RWPE2 (cell line): ENCODE results near the gene SS18.

Source experiments
- ATAC-seq: fragments of 200-7000 bp; cut with Tn5 transposase; 3 replicates; pipeline ENCODE4 v1.9.1; 2021; ENCODE audit warnings: low read depth
- DNase-seq: peaks from one replicate; pipeline ENCODE4 v3.0.0-alpha.2; 2020; ENCODE audit warnings: low spot score
- H3K27ac ChIP-seq: fragments of 450-650 bp; 2 replicates; pipeline ENCODE4 v1.5.1; 2017; ENCODE audit warnings: mild to moderate bottlenecking; ENCODE audit not compliant: poor library complexity, severe bottlenecking
- H3K27me3 ChIP-seq: fragments of 250-450 bp; sonication (Bioruptor Pico); 2 replicates; pipeline ENCODE4 v1.5.1; 2021; ENCODE audit warnings: mild to moderate bottlenecking, moderate library complexity; ENCODE audit not compliant: insufficient read depth, poor library complexity, severe bottlenecking
- H3K36me3 ChIP-seq: fragments of 250-450 bp; sonication (Bioruptor Pico); 2 replicates; pipeline ENCODE4 v1.5.1; 2020; ENCODE audit warnings: low read depth, mild to moderate bottlenecking, moderate library complexity
- H3K4me1 ChIP-seq: fragments of 250-450 bp; sonication (Bioruptor Pico); 2 replicates; pipeline ENCODE4 v1.5.1; 2021; ENCODE audit warnings: mild to moderate bottlenecking, moderate library complexity; ENCODE audit not compliant: insufficient read depth, poor library complexity, severe bottlenecking
- H3K4me3 ChIP-seq: fragments of 250-450 bp; sonication (Bioruptor Pico); 2 replicates; pipeline ENCODE4 v1.5.1; 2021; ENCODE audit warnings: mild to moderate bottlenecking, moderate library complexity; ENCODE audit not compliant: severe bottlenecking
- H3K9me3 ChIP-seq: fragments of 250-450 bp; sonication (Bioruptor Pico); 2 replicates; pipeline ENCODE4 v1.5.1; 2021; ENCODE audit warnings: mild to moderate bottlenecking, moderate library complexity; ENCODE audit not compliant: severe bottlenecking
- TF ChIP-seq, protein P1 (sequence below): fragments of 450-650 bp; IDR thresholded peaks from one replicate; pipeline ENCODE4 v1.5.1; 2017; ENCODE audit warnings: mild to moderate bottlenecking, moderate library complexity; ENCODE audit not compliant: poor library complexity, severe bottlenecking

SS18 gene

DNA sequence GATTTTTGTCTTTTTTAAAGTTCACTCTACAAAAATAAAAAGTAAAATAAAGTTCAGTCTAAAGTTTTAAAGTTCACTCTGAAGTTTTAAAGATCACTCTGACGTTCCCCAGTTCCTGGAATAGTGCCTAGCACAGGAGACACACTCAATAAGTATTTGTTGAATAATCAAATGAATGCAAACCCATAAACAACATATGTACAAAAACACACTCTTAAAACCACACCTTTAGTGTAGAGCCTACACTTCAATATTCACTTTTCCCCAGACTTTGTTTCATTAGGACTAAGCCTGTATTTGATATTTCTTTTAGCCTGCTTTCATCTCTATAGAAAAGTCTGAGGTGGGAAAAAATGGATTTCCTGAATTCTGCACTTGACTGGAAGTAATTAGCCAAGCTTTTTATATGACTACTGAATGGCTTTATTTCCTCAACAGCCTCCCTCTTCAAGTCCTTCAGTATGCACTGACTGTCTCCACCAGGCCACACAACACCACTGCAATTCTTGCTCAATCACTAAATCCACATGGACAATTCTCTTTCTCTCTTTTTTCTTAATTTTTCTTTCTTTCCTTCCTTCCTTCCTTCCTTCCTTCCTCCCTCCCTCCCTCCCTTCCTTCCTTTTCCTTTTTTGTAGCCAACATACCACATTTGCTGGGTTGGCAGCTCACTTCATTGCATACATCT is 104.6 kb downstream of the SS18 start:
- H3K27me3 ChIP-seq, result no peaks in the 10 kb centered on the region
- no peaks in the 10 kb centered on the region for H3K4me1 ChIP-seq
- H3K27ac ChIP-seq, result no peak overlapping the region
- TF ChIP-seq, protein P1, sequence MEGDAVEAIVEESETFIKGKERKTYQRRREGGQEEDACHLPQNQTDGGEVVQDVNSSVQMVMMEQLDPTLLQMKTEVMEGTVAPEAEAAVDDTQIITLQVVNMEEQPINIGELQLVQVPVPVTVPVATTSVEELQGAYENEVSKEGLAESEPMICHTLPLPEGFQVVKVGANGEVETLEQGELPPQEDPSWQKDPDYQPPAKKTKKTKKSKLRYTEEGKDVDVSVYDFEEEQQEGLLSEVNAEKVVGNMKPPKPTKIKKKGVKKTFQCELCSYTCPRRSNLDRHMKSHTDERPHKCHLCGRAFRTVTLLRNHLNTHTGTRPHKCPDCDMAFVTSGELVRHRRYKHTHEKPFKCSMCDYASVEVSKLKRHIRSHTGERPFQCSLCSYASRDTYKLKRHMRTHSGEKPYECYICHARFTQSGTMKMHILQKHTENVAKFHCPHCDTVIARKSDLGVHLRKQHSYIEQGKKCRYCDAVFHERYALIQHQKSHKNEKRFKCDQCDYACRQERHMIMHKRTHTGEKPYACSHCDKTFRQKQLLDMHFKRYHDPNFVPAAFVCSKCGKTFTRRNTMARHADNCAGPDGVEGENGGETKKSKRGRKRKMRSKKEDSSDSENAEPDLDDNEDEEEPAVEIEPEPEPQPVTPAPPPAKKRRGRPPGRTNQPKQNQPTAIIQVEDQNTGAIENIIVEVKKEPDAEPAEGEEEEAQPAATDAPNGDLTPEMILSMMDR, result no peak
- no peak for DNase-seq
- H3K4me3 ChIP-seq, result no peak overlapping the region
- no peaks in the 10 kb centered on the region for H3K36me3 ChIP-seq
- H3K9me3 ChIP-seq, result no peaks in the 10 kb centered on the region
- no peak for ATAC-seq

DNA sequence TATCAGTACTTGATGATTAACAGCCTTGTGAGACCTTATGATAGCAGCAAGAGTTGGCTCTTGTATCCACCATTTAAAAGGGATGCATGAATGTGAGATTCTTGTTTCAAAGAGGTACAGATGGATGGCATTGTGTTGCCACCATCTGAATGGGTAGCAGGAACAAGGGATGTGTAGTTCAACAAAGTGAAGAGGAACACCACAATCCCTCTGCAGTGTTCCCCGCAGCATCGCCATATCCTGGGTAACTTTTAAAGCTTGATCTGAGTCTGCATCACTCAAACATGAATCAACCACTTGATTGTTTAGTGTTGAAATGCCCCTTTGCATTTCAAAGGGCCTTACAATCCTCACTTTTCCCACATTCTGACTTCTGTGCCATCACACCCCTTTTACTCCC is 106.7 kb downstream of the SS18 start:
- no peaks in the 10 kb centered on the region for H3K9me3 ChIP-seq
- H3K27me3 ChIP-seq, result no peaks in the 10 kb centered on the region
- TF ChIP-seq, protein P1, result no peak

DNA sequence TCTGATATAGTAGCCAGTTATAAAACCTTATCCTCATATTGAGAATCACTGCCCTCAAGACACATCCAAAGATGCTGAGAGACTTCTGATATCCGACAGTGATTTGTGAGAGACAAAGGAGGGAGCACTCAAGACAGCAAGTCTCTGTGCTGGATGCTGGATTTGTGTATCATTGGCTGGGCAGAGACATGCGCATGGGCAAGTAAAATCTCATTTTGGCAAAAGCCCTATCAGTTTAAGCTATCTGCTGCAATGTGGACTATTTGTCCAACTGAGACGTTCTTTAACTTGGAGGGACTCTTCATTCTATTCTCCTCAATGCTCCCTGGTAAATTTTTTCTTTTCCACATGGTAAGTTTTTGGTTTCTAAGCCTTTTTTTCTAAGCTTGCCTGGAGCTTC is 107.5 kb downstream of the SS18 start:
- no peak overlapping the region for H3K4me3 ChIP-seq
- TF ChIP-seq, protein P1, result no peak
- H3K27me3 ChIP-seq, result no peaks in the 10 kb centered on the region
- no peaks in the 10 kb centered on the region for H3K4me1 ChIP-seq
- H3K36me3 ChIP-seq, result no peaks in the 10 kb centered on the region
- no peak for ATAC-seq
- no peaks in the 10 kb centered on the region for H3K9me3 ChIP-seq
- no peak overlapping the region for H3K27ac ChIP-seq
- no peak for DNase-seq

More for the DNA sequence above, 106.7 kb downstream of the SS18 start:
- ATAC-seq, result no peak
- no peaks in the 10 kb centered on the region for H3K4me1 ChIP-seq
- H3K4me3 ChIP-seq, result no peak overlapping the region
- no peaks in the 10 kb centered on the region for H3K36me3 ChIP-seq
- DNase-seq, result no peak
- H3K27ac ChIP-seq, result no peak overlapping the region

DNA sequence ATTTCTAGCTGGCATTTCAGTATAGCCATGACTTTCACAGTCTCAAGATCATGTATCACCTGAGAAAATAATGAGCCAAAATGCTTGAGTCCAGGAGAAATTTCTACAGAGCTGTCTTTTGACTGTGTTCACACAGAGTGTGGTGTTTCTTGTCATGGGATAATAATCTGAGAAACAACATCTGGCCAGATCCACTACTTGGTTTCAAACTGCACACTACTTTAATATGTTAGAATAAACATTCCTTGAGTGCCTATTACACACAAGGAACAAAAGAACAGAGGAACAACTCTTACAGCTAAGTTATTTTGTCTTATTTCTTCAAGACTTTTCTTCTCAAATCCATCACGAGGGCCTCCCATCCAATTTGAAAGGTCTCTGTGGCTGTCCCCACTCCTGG is 108.3 kb downstream of the SS18 start:
- no peak overlapping the region for H3K27ac ChIP-seq

More for the DNA sequence above, 108.3 kb downstream of the SS18 start:
- Histone ChIP-seq H3K9me3 (no peaks in the 10 kb centered on the region), H3K27me3 (no peaks in the 10 kb centered on the region), H3K36me3 (no peaks in the 10 kb centered on the region), H3K4me1 (no peaks in the 10 kb centered on the region), H3K4me3 (no peak overlapping the region)
- ATAC-seq (no peak), DNase-seq (no peak)
- TF ChIP-seq, protein P1, result no peak
